GM19397 (cell line): Measurements from ENCODE around the gene POU6F2.

Experiments used
- ATAC-seq: cut with Tn5 transposase; IDR thresholded peaks from one replicate; pipeline ENCODE4 v1.9.1; 2021; ENCODE audit warnings: mild to moderate bottlenecking, moderate library complexity; ENCODE audit not compliant: unreplicated experiment

POU6F2 gene

GRCh38 chr7:39386718-39387117 is 409.0 kb downstream of the POU6F2 start:
- ATAC-seq, result no peak

- no peak for ATAC-seq
Observed at GRCh38 chr7:39392151-39392550, 414.4 kb downstream of the POU6F2 start.

- no peak for ATAC-seq
Observed at GRCh38 chr7:39394105-39394680, 416.5 kb downstream of the POU6F2 start.

GRCh38 chr7:39399458-39399857 is 421.7 kb downstream of the POU6F2 start:
- no peak for ATAC-seq

- no peak for ATAC-seq
Observed at GRCh38 chr7:39399986-39400385, 422.3 kb downstream of the POU6F2 start.

GRCh38 chr7:39400836-39401235 is 423.1 kb downstream of the POU6F2 start:
- no peak for ATAC-seq

- ATAC-seq, result no peak
Observed at GRCh38 chr7:39402034-39402433, 424.3 kb downstream of the POU6F2 start.

GRCh38 chr7:39404907-39405306 is 427.2 kb downstream of the POU6F2 start:
- no peak for ATAC-seq

- ATAC-seq, result no peak
Observed at GRCh38 chr7:39405581-39405980, 427.9 kb downstream of the POU6F2 start.

- no peak for ATAC-seq
Observed at GRCh38 chr7:39406467-39406866, 428.8 kb downstream of the POU6F2 start.

GRCh38 chr7:39407137-39407536 is 429.4 kb downstream of the POU6F2 start:
- ATAC-seq, result no peak

- no peak for ATAC-seq
Observed at GRCh38 chr7:39407723-39408122, 430.0 kb downstream of the POU6F2 start.

GRCh38 chr7:39408906-39409305 is 431.2 kb downstream of the POU6F2 start:
- no peak for ATAC-seq

GRCh38 chr7:39410582-39410981 is 432.9 kb downstream of the POU6F2 start:
- no peak for ATAC-seq

GRCh38 chr7:39413636-39414223 is 436.0 kb downstream of the POU6F2 start:
- ATAC-seq, result peak; percentile 13

- peak; percentile 90 for ATAC-seq
Observed at GRCh38 chr7:39414224-39415035, 436.7 kb downstream of the POU6F2 start.

- no peak for ATAC-seq
Observed at GRCh38 chr7:39415091-39415787, 437.5 kb downstream of the POU6F2 start.

GRCh38 chr7:39416866-39417265 is 439.2 kb downstream of the POU6F2 start:
- no peak for ATAC-seq

GRCh38 chr7:39417642-39418041 is 439.9 kb downstream of the POU6F2 start:
- no peak for ATAC-seq

- ATAC-seq, result no peak
Observed at GRCh38 chr7:39421251-39421650, 443.5 kb downstream of the POU6F2 start.

GRCh38 chr7:39421661-39422060 is 444.0 kb downstream of the POU6F2 start:
- ATAC-seq, result no peak

- no peak for ATAC-seq
Observed at GRCh38 chr7:39428221-39428620, 450.5 kb downstream of the POU6F2 start.
